Parathyroid adenoma (tissue), 2 donors: ENCODE measurements around the gene PLEKHA1.

Source experiments
- H2AFZ ChIP-seq: fragments of 300-600 bp; sonication (generic); one replicate; pipeline ENCODE4 v1.7.0; 2017; ENCODE audit warnings: antibody characterized with exemption, mild to moderate bottlenecking
- H3K27ac ChIP-seq: fragments of 300-600 bp; sonication (generic); one replicate; pipeline ENCODE4 v1.7.0; 2017
- H3K27me3 ChIP-seq: fragments of 300-600 bp; sonication (generic); one replicate; pipeline ENCODE4 v1.7.0; 2017; ENCODE audit warnings: low read length; ENCODE audit not compliant: control insufficient read depth, insufficient read depth
- H3K36me3 ChIP-seq: fragments of 300-600 bp; sonication (generic); one replicate; pipeline ENCODE4 v1.7.0; 2017; ENCODE audit warnings: low read length; ENCODE audit not compliant: control insufficient read depth, insufficient read depth
- H3K4me1 ChIP-seq: fragments of 300-600 bp; sonication (generic); one replicate; pipeline ENCODE4 v1.7.0; 2017; ENCODE audit warnings: control low read depth
- H3K4me2 ChIP-seq: fragments of 300-600 bp; sonication (generic); one replicate; pipeline ENCODE4 v1.7.0; 2017; ENCODE audit warnings: low read length
- H3K4me3 ChIP-seq: fragments of 300-600 bp; sonication (generic); one replicate; pipeline ENCODE4 v1.7.0; 2017; ENCODE audit warnings: low read depth, low read length
- H3K79me2 ChIP-seq: fragments of 300-600 bp; sonication (generic); one replicate; pipeline ENCODE4 v1.7.0; 2017; ENCODE audit warnings: control low read depth
- H3K9ac ChIP-seq: fragments of 300-600 bp; sonication (generic); one replicate; pipeline ENCODE4 v1.7.0; 2017; ENCODE audit warnings: mild to moderate bottlenecking
- H3K9me3 ChIP-seq: fragments of 300-600 bp; sonication (generic); one replicate; pipeline ENCODE4 v1.7.0; 2017; ENCODE audit warnings: low read length; ENCODE audit not compliant: control insufficient read depth
- CTCF ChIP-seq: fragments of 300-600 bp; sonication (generic); IDR thresholded peaks from one replicate; pipeline ENCODE4 v1.7.0; 2017; ENCODE audit warnings: antibody characterized with exemption, mild to moderate bottlenecking
- donor health status: primary hyperparathyroidism.

The PLEKHA1 gene

DNA sequence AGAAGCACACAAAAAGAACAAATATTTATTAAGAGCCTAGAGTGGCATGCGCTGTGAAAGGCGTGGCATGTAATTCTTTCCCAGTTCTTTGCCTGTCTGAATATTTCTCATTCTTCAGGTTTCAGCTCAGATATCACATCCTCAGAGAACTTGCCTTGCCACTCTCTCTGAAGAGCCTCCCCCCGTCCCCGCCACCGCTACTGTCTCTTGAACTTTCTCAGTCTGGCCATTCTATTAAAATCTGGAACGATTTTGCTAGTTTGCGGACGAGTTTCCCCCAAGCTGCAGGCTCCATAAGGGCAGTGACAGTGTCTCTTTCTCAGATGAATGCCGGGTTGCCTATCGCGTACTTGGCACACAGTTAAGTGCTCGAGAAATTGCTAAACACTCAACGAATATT lies 787 bp upstream of the PLEKHA1 start:
- H3K9ac ChIP-seq, result no peak overlapping the region
- H3K27ac ChIP-seq, result peak overlapping the region; percentile 30
- H2AFZ ChIP-seq, result peak overlapping the region; percentile 83
- H3K79me2 ChIP-seq, result no peaks in the 10 kb centered on the region
- H3K36me3 ChIP-seq, result no peaks in the 10 kb centered on the region
- H3K4me3 ChIP-seq, result peak overlapping the region; percentile 53
- no peaks in the 10 kb centered on the region for H3K9me3 ChIP-seq
- no peak for TF ChIP-seq CTCF
- H3K27me3 ChIP-seq, result no peaks in the 10 kb centered on the region
- H3K4me2 ChIP-seq, result peak overlapping the region; percentile 69
- H3K4me1 ChIP-seq, result no peaks in the 10 kb centered on the region

DNA sequence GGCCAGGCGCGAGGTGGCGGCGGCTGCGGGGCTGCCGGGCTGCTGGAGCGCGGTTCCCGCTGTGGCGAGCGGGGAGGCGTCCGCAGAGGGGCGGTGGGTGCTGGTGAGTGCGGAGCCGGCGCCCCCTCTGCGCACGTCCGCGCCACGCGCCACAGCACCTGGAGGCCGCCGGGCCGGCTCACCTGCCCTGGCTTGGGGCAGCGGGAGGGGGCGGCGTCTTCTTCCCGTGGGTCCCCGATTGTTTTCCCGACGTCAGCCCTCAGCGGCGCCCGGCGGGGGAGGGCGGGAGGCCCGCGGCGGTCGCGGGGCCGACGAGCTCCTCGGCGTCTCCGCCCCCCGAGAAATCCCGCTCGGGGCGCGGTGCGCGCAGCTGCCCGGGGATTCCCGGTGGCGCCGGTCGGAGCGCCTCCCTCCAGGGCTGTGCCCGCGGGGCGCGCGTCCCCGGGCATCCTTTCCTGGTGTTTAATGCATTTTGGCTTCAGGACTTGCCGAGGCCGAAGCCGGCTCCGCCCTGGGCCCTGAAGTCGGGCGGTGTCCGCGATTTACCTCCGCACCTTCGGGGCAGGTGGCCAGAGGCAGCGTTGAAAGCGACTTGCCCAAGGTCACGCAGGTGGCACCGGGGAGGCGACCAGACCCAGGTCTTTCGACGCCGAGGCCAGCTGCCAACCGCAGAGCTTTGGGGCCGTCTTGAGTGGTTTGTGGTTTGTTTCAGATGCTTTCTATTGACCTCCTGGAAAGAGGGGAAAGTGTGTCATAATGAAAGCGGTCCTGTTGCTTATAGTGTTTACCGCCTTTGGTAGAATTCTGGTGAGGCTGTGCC lies 561 bp downstream of the PLEKHA1 start:
- Histone ChIP-seq H3K36me3 (no peaks in the 10 kb centered on the region), H3K27me3 (no peaks in the 10 kb centered on the region), H3K9ac (no peak overlapping the region), H3K4me3 (peak overlapping the region; percentile 78), H3K79me2 (peaks cover 8% of the 10 kb centered on the region), H3K4me2 (peak overlapping the region; percentile 85), H2AFZ (peak overlapping the region; percentile 87), H3K4me1 (no peaks in the 10 kb centered on the region), H3K27ac (peak overlapping the region; percentile 77), H3K9me3 (no peaks in the 10 kb centered on the region)
- no peak for TF ChIP-seq CTCF

DNA sequence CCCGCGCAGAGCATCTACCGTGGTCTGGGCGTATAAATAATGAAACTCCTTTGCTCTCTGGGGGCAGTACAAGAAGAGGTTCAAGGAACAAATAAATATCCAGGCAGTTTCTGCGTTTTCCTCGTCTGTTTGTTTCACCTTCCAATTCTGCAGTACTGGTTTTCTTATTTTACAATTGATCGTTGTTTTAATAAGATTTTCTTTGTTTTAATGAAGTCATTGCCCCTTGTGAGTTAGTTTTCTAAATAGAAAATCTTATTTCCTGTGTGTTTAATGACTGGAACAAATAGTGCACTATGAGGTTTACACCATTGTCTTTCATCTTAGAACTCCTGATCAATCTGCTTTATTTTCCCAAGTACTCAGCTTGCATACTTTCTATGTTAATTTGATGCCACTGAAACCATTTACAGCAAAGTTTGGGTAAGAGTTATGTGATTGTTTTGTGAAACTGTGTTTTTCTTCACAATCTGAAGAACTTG lies 1.2 kb downstream of the PLEKHA1 start:
- H3K9ac ChIP-seq, result no peak overlapping the region
- peaks cover 12% of the 10 kb centered on the region for H3K79me2 ChIP-seq
- no peaks in the 10 kb centered on the region for H3K4me1 ChIP-seq
- TF ChIP-seq CTCF, result no peak
- peak overlapping the region; percentile 87 for H2AFZ ChIP-seq
- H3K4me2 ChIP-seq, result peak overlapping the region; percentile 85
- no peaks in the 10 kb centered on the region for H3K9me3 ChIP-seq
- H3K27ac ChIP-seq, result peak overlapping the region; percentile 77
- H3K4me3 ChIP-seq, result peak overlapping the region; percentile 78
- H3K36me3 ChIP-seq, result no peaks in the 10 kb centered on the region
- no peaks in the 10 kb centered on the region for H3K27me3 ChIP-seq

DNA sequence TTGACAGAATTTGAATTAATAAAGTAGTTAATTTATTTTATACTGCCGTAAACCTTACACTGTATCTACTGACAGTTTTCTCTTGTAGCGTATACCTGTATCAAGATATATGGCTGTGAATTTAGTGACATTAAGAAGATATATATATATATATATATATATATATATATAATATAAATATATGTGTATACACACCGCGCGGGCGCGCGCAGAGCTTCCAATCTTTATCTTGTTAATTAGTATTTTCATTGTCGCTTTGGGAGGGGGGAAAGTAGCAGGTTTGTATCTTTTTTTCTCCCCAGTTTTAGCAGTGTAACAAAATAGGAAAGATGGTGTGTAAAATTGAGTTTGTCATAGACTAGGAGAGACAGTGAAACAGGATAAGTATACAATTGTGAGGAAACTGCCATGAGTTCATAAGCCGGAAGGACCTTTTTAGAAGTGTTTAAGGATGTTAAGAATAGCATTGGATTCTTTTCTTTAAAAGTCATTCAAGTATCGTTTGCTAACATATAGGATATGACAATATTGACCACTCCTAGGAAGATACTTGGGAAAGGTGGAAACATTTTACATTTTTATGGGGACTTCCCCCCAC lies 2.0 kb downstream of the PLEKHA1 start:
- peak overlapping the region; percentile 78 for H3K4me3 ChIP-seq

More for the DNA sequence above, 2.0 kb downstream of the PLEKHA1 start:
- no peak overlapping the region for H3K27ac ChIP-seq
- H3K9ac ChIP-seq, result no peak overlapping the region
- H3K9me3 ChIP-seq, result no peaks in the 10 kb centered on the region
- peaks cover 12% of the 10 kb centered on the region for H3K79me2 ChIP-seq
- H3K36me3 ChIP-seq, result no peaks in the 10 kb centered on the region
- no peaks in the 10 kb centered on the region for H3K27me3 ChIP-seq
- H3K4me2 ChIP-seq, result no peak overlapping the region
- no peaks in the 10 kb centered on the region for H3K4me1 ChIP-seq
- no peak for TF ChIP-seq CTCF
- no peak overlapping the region for H2AFZ ChIP-seq
